ENCODE measurements around the gene LRCH4.

DNA sequence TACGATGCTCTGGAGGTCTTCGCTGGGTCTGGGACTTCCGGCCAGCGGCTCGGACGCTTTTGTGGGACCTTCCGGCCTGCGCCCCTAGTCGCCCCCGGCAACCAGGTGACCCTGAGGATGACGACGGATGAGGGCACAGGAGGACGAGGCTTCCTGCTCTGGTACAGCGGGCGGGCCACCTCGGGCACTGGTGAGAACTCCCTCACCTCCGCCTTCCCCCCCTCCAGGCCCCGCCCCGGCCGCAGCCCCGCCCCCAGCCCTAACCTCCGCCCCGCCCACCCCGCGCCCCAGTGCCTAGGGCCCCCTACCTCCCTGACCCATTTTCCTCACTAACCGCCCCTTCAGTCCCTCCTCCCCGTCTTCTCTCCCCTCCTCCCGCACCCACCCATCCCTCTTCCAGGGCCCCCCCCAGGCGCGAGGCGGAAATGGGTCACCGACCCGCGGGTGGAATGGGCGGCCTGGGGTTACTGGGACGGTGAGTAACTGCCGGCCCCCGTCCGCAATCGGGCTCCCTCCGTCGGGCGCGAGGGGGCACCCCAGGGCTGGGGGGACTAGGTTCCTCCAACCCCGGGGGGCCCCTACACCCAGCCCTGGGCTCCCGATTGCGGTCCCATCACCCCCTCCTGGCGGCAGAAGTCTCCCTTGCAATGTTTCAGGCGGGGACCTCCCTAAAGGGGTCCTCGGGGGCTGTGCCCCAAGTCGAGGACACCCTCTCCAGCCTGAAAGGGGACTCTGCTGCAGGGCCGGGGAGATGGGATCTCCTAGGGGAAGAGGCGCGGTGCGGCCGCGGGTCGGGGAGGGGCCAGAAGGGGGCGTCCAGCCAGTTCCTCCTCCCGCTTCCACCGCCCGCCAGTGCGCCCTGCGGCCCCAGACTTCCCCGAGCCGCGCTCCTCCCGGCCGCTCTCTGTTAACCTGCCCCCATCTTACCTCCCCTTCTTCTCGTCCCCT lies 18.4 kb upstream of the LRCH4 start:
- TF ChIP-seq, protein P1, sequence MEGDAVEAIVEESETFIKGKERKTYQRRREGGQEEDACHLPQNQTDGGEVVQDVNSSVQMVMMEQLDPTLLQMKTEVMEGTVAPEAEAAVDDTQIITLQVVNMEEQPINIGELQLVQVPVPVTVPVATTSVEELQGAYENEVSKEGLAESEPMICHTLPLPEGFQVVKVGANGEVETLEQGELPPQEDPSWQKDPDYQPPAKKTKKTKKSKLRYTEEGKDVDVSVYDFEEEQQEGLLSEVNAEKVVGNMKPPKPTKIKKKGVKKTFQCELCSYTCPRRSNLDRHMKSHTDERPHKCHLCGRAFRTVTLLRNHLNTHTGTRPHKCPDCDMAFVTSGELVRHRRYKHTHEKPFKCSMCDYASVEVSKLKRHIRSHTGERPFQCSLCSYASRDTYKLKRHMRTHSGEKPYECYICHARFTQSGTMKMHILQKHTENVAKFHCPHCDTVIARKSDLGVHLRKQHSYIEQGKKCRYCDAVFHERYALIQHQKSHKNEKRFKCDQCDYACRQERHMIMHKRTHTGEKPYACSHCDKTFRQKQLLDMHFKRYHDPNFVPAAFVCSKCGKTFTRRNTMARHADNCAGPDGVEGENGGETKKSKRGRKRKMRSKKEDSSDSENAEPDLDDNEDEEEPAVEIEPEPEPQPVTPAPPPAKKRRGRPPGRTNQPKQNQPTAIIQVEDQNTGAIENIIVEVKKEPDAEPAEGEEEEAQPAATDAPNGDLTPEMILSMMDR (IDR thresholded peaks at IDR 0.05; ENCODE audit: control extremely low read depth in 1 of 3, insufficient read depth in 1 of 3, low read depth in 1 of 3, low read length in 3 of 3) = peak in 1 of 3 experiments; percentile 27; a peak in 2 of 4 replicates
- TF ChIP-seq HDAC2 (IDR thresholded peaks at IDR 0.05; ENCODE audit: borderline replicate concordance in 1 of 2, low read depth in 2 of 2, low read length in 2 of 2) (no peak), GABPA (IDR thresholded peaks at IDR 0.05; ENCODE audit: borderline replicate concordance, insufficient read depth, low read length) (0 out of 2 replicates have a peak, but pooled peaks have one; percentile 68), POLR2AphosphoS5 (IDR thresholded peaks at IDR 0.05; ENCODE audit: low read depth, low read length) (peak; percentile 81), SIN3A (conservative IDR thresholded peaks at IDR 0.05 in 1 of 2, IDR thresholded peaks at IDR 0.05 in 1 of 2; ENCODE audit: low read depth in 1 of 2, low read length in 2 of 2) (no peak; a peak in 1 of 4 replicates), SP1 (IDR thresholded peaks at IDR 0.05; ENCODE audit: low read depth, low read length) (no peak), NRF1 (IDR thresholded peaks at IDR 0.05; ENCODE audit: low read depth, low read length) (no peak), YY1 (IDR thresholded peaks at IDR 0.05; ENCODE audit: low read depth, low read length) (no peak), POU5F1 (IDR thresholded peaks at IDR 0.05; ENCODE audit: low read depth, low read length) (no peak), SUZ12 (IDR thresholded peaks at IDR 0.05; ENCODE audit: low read length) (no peak), TEAD4 (IDR thresholded peaks at IDR 0.05; ENCODE audit: low read depth, low read length) (no peak), KDM4A (IDR thresholded peaks at IDR 0.05; ENCODE audit: low read depth, low read length, severe bottlenecking) (peak; percentile 78), POLR2A (IDR thresholded peaks at IDR 0.05; ENCODE audit: control extremely low read depth in 1 of 2, low read depth in 2 of 2, low read length in 2 of 2) (peak in 1 of 2 experiments; percentile 88; a peak in 2 of 3 replicates), RBBP5 (IDR thresholded peaks at IDR 0.05; ENCODE audit: borderline replicate concordance, low read depth, low read length) (no peak)

All from H1 (cell line).